ENCODE results near the gene OPRM1. TPM values are rescaled to one million over a fixed set of nuclear protein-coding genes. Genes with fewer than 3 reads are reported as not detected.

Gene OPRM1
- total RNA-seq, 1 experiment from 2014 or later: not detected

DNA sequence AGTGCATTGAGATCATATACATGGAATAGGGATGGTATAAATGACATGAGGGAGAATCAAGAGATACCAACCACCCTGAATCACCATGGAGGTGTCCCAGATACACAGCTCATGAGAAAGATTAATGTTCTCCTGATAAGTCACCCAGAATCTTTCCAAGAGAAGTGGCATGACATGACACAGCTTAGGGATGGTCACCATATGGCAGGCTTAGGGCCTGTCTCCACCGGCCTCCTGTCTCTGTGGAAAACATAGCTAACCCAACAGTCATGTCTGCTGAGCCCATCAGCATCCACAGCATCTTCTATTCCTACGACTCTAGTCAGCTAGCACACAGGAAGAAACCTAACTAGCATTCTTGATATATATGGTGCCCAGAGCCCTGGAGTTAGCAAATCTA, 184.3 kb downstream of the OPRM1 start:
- Histone ChIP-seq H3K36me3 (ENCODE audit: control insufficient read depth in 1 of 2, insufficient read depth in 2 of 2, low read length in 2 of 2) (no peaks in the 10 kb centered on the region), H3K4me1 (ENCODE audit: control insufficient read depth in 1 of 2, insufficient read depth in 2 of 2, low read length in 2 of 2) (no peaks in the 10 kb centered on the region), H3K9me3 (ENCODE audit: control insufficient read depth in 1 of 2, insufficient read depth in 1 of 2, low read depth in 1 of 2, low read length in 2 of 2) (no peaks in the 10 kb centered on the region), H3K4me2 (ENCODE audit: low read length) (no peak overlapping the region), H2AFZ (ENCODE audit: low read depth, low read length, poor library complexity, severe bottlenecking) (no peak overlapping the region), H4K20me1 (ENCODE audit: insufficient read depth) (no peaks in the 10 kb centered on the region), H3K27ac (ENCODE audit: low read depth, low read length) (no peak overlapping the region), H3K79me2 (ENCODE audit: insufficient read depth, low read length) (no peaks in the 10 kb centered on the region), H3K27me3 (ENCODE audit: insufficient read depth, low read length) (no peaks in the 10 kb centered on the region), H3K9me2 (ENCODE audit: insufficient read depth) (no peaks in the 10 kb centered on the region), H3K4me3 (replicated peaks in 1 of 2; ENCODE audit: low read depth in 1 of 2, low read length in 2 of 2) (no peak overlapping the region), H3K9ac (ENCODE audit: low read length) (no peak overlapping the region)
- ChIA-PET RAD21 (ENCODE audit: low non-redundant PET in 1 of 2, low total read pairs in 2 of 2, uncharacterized antibody in 2 of 2, unreplicated experiment in 2 of 2) (no interaction called here), POLR2A (no interaction called here), CTCF (no interaction called here)
- ATAC-seq (no peak), DNase-seq (ENCODE audit: low read depth, low spot score) (no peak)
- intact Hi-C loops (cut with micrococcal nuclease): no loop called here
- BruUV-seq (replicated peaks): no TSS peak
- TF ChIP-seq YY1 (IDR thresholded peaks at IDR 0.05; ENCODE audit: extremely low read depth, insufficient replicate concordance, low read depth, low read length) (no peak), TCF7L2 (IDR thresholded peaks at IDR 0.05; ENCODE audit: borderline replicate concordance, extremely low read depth, insufficient read depth, insufficient read length) (no peak), CEBPB (IDR thresholded peaks at IDR 0.05; ENCODE audit: low read depth) (no peak)
- TF ChIP-seq, protein P1, sequence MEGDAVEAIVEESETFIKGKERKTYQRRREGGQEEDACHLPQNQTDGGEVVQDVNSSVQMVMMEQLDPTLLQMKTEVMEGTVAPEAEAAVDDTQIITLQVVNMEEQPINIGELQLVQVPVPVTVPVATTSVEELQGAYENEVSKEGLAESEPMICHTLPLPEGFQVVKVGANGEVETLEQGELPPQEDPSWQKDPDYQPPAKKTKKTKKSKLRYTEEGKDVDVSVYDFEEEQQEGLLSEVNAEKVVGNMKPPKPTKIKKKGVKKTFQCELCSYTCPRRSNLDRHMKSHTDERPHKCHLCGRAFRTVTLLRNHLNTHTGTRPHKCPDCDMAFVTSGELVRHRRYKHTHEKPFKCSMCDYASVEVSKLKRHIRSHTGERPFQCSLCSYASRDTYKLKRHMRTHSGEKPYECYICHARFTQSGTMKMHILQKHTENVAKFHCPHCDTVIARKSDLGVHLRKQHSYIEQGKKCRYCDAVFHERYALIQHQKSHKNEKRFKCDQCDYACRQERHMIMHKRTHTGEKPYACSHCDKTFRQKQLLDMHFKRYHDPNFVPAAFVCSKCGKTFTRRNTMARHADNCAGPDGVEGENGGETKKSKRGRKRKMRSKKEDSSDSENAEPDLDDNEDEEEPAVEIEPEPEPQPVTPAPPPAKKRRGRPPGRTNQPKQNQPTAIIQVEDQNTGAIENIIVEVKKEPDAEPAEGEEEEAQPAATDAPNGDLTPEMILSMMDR (IDR thresholded peaks at IDR 0.05 in 2 of 3, conservative IDR thresholded peaks at IDR 0.05 in 1 of 3; ENCODE audit: borderline replicate concordance in 1 of 3, insufficient read depth in 1 of 3, low read depth in 2 of 3, low read length in 2 of 3): no peak
- TF ChIP-seq, protein P2, sequence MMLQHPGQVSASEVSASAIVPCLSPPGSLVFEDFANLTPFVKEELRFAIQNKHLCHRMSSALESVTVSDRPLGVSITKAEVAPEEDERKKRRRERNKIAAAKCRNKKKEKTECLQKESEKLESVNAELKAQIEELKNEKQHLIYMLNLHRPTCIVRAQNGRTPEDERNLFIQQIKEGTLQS (IDR thresholded peaks at IDR 0.05): no peak

DNA sequence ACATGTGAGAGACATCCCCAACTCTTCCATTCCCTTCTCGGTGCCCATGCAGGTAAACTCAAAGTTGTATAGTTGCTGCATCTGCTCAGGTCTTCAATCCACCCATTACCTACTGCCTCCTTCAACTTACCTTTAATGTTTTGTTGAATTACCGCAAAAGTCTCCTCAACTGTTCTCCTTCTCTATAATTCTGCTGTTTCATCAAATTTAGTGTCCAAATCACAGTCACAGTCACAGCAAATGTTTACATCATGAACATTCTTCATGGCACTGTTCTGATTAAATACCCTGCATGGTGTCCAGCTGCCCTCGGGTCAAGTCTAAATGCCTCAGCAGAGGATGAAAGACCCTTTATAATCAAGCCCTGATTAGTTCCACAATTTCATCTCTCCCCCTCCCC, 187.4 kb downstream of the OPRM1 start:
- intact Hi-C loops (cut with micrococcal nuclease): no loop called here
- ATAC-seq (no peak), DNase-seq (ENCODE audit: low read depth, low spot score) (no peak)
- Histone ChIP-seq H3K4me3 (replicated peaks in 1 of 2; ENCODE audit: low read depth in 1 of 2, low read length in 2 of 2) (no peak overlapping the region), H3K4me1 (ENCODE audit: control insufficient read depth in 1 of 2, insufficient read depth in 2 of 2, low read length in 2 of 2) (no peaks in the 10 kb centered on the region), H2AFZ (ENCODE audit: low read depth, low read length, poor library complexity, severe bottlenecking) (no peak overlapping the region), H3K27me3 (ENCODE audit: insufficient read depth, low read length) (no peaks in the 10 kb centered on the region), H3K4me2 (ENCODE audit: low read length) (no peak overlapping the region), H3K9ac (ENCODE audit: low read length) (no peak overlapping the region), H3K36me3 (ENCODE audit: control insufficient read depth in 1 of 2, insufficient read depth in 2 of 2, low read length in 2 of 2) (no peaks in the 10 kb centered on the region), H3K9me2 (ENCODE audit: insufficient read depth) (no peaks in the 10 kb centered on the region), H3K9me3 (ENCODE audit: control insufficient read depth in 1 of 2, insufficient read depth in 1 of 2, low read depth in 1 of 2, low read length in 2 of 2) (no peaks in the 10 kb centered on the region), H3K79me2 (ENCODE audit: insufficient read depth, low read length) (no peaks in the 10 kb centered on the region), H4K20me1 (ENCODE audit: insufficient read depth) (no peaks in the 10 kb centered on the region), H3K27ac (ENCODE audit: low read depth, low read length) (no peak overlapping the region)
- CTCF ChIA-PET: no interaction called here
- RAD21 ChIA-PET (ENCODE audit: low non-redundant PET in 1 of 2, low total read pairs in 2 of 2, uncharacterized antibody in 2 of 2, unreplicated experiment in 2 of 2): no interaction called here
- no TSS peak for BruUV-seq (replicated peaks)
- POLR2A ChIA-PET: no interaction called here
- TF ChIP-seq ELF1 (IDR thresholded peaks at IDR 0.05; ENCODE audit: borderline replicate concordance, low read depth) (no peak), TCF7L2 (IDR thresholded peaks at IDR 0.05; ENCODE audit: borderline replicate concordance, extremely low read depth, insufficient read depth, insufficient read length) (no peak), POLR2AphosphoS5 (IDR thresholded peaks at IDR 0.05; ENCODE audit: low read depth, low read length) (no peak), CEBPB (IDR thresholded peaks at IDR 0.05; ENCODE audit: low read depth) (no peak), CBX3 (IDR thresholded peaks at IDR 0.05; ENCODE audit: low read depth) (no peak), ZNF274 (IDR thresholded peaks at IDR 0.05; ENCODE audit: low read depth, low read length) (no peak), FOSL1 (IDR thresholded peaks at IDR 0.05; ENCODE audit: low read depth) (no peak), SIN3A (IDR thresholded peaks at IDR 0.05; ENCODE audit: low read depth) (no peak), EZH2phosphoT487 (IDR thresholded peaks at IDR 0.05; ENCODE audit: borderline replicate concordance) (no peak)
- TF ChIP-seq, protein P2 (IDR thresholded peaks at IDR 0.05): no peak
- TF ChIP-seq, protein P3, sequence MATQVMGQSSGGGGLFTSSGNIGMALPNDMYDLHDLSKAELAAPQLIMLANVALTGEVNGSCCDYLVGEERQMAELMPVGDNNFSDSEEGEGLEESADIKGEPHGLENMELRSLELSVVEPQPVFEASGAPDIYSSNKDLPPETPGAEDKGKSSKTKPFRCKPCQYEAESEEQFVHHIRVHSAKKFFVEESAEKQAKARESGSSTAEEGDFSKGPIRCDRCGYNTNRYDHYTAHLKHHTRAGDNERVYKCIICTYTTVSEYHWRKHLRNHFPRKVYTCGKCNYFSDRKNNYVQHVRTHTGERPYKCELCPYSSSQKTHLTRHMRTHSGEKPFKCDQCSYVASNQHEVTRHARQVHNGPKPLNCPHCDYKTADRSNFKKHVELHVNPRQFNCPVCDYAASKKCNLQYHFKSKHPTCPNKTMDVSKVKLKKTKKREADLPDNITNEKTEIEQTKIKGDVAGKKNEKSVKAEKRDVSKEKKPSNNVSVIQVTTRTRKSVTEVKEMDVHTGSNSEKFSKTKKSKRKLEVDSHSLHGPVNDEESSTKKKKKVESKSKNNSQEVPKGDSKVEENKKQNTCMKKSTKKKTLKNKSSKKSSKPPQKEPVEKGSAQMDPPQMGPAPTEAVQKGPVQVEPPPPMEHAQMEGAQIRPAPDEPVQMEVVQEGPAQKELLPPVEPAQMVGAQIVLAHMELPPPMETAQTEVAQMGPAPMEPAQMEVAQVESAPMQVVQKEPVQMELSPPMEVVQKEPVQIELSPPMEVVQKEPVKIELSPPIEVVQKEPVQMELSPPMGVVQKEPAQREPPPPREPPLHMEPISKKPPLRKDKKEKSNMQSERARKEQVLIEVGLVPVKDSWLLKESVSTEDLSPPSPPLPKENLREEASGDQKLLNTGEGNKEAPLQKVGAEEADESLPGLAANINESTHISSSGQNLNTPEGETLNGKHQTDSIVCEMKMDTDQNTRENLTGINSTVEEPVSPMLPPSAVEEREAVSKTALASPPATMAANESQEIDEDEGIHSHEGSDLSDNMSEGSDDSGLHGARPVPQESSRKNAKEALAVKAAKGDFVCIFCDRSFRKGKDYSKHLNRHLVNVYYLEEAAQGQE (IDR thresholded peaks at IDR 0.05; ENCODE audit: low read depth): no peak
